Panc1 (cell line): Measurements from ENCODE around the gene OR2A42. TPM values are rescaled to one million over a fixed set of nuclear protein-coding genes. Genes with fewer than 3 reads are reported as not detected.
"Not testable (repeated sequence)": the region's sequence is repeated elsewhere in the genome, so short reads cannot be mapped to it uniquely, and the experiment has no call there.

Experiments used
- ATAC-seq: fragments of 200-7000 bp; cut with Tn5 transposase; 2 replicates; pipeline ENCODE4 v1.9.1; 2020; ENCODE audit warnings: mild to moderate bottlenecking, moderate library complexity
- Bru-seq: library from RNA; stranded (reverse); fragments of 400-500 nt; gene quantifications from one replicate; lab custom pipeline; 2021; lab: Mats Ljungman, UMichigan
- BruChase-seq, 2 experiments: library from RNA; stranded (reverse); fragments of 400-500 nt; gene quantifications; one replicate each; lab custom pipeline; 2021; lab: Mats Ljungman, UMichigan
- BruUV-seq: library from RNA; stranded (reverse); fragments of 400-500 nt; replicated peaks from 2 replicates; lab custom pipeline; 2021; lab: Mats Ljungman, UMichigan
- CTCF ChIA-PET: fragments of 300-600 bp; sonication (Branson Sonifier 250); formaldehyde crosslinking; loops from one replicate; lab custom pipeline; 2022; ENCODE audit warnings: antibody characterized with exemption; lab: Charles Lee
- POLR2A ChIA-PET: fragments of 300-600 bp; sonication (Branson Sonifier 250); formaldehyde crosslinking; loops from one replicate; lab custom pipeline; 2022; ENCODE audit warnings: antibody characterized with exemption; lab: Charles Lee
- DNase-seq: peaks from one replicate; pipeline ENCODE4 v3.0.0-alpha.2; 2010; ENCODE audit warnings: low read depth, low spot score
- H3K27ac ChIP-seq: 2 replicates; pipeline ENCODE4 v1.5.1; 2011; ENCODE audit warnings: mild to moderate bottlenecking, low read length, inconsistent platforms
- H3K27me3 ChIP-seq: fragments of 200-500 bp; sonication (Bioruptor generic); 2 replicates; pipeline ENCODE4 v1.6.0; 2014; ENCODE audit warnings: low read length, inconsistent platforms; ENCODE audit not compliant: control insufficient read depth, insufficient read depth
- H3K36me3 ChIP-seq: fragments of 200-500 bp; sonication (Bioruptor generic); 2 replicates; pipeline ENCODE4 v1.5.1; 2014; ENCODE audit warnings: inconsistent platforms, mild to moderate bottlenecking, low read length, moderate library complexity; ENCODE audit not compliant: control insufficient read depth, insufficient read depth
- H3K4me1 ChIP-seq: 2 replicates; pipeline ENCODE4 v1.5.1; 2011; ENCODE audit warnings: inconsistent platforms, mild to moderate bottlenecking, low read length, moderate library complexity; ENCODE audit not compliant: control insufficient read depth, insufficient read depth
- H3K4me3 ChIP-seq, 2 experiments: 2 replicates each; pipeline ENCODE4 v1.5.1; 2011 to 2012; ENCODE audit warnings: low read depth in 2 of 2, low read length in 2 of 2, mild to moderate bottlenecking in 2 of 2, inconsistent platforms in 1 of 2, moderate library complexity in 1 of 2
- H3K9me3 ChIP-seq: fragments of 200-500 bp; sonication (Bioruptor generic); 2 replicates; pipeline ENCODE4 v1.5.1; 2014; ENCODE audit warnings: low read depth, mild to moderate bottlenecking, inconsistent platforms, low read length, moderate library complexity; ENCODE audit not compliant: control insufficient read depth, insufficient read depth
- in situ Hi-C: cut with HindIII; loops from 2 replicates; pipeline ENCODE4 v1.10.0; 2016; ENCODE audit warnings: low sequenced_read_pairs, low pct_unique_long_range_greater_than_20kb
- intact Hi-C: fragments of 100-400 bp; cut with micrococcal nuclease; formaldehyde crosslinking; loops from one replicate; pipeline ENCODE4 v1.10.0; 2022; ENCODE audit not compliant: unreplicated experiment
- long read RNA-seq: library from polyadenylated mRNA; unstranded; transcript quantifications from one replicate; pipeline ENCODE4 v2.0.0, GENCODE V29; 2021; ENCODE audit not compliant: unreplicated experiment
- polyA plus RNA-seq: library from polyadenylated mRNA; unstranded; fragments of >200 nt; gene quantifications from one replicate; pipeline ENCODE4 v1.2.1, GENCODE V29; 2012; ENCODE audit warnings: missing spikeins; ENCODE audit not compliant: insufficient read length
- total RNA-seq: library from RNA; stranded (reverse); gene quantifications from one replicate; pipeline ENCODE4 v1.2.1, GENCODE V29; 2021; ENCODE audit not compliant: unreplicated experiment

The OR2A42 gene, protein sequence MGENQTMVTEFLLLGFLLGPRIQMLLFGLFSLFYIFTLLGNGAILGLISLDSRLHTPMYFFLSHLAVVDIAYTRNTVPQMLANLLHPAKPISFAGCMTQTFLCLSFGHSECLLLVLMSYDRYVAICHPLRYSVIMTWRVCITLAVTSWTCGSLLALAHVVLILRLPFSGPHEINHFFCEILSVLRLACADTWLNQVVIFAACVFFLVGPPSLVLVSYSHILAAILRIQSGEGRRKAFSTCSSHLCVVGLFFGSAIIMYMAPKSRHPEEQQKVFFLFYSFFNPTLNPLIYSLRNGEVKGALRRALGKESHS
- total RNA-seq (not detected), Bru-seq, nascent RNA (percentile 15 among the genes with signal in this experiment), BruChase-seq, experiment 1, labeled RNA remaining after a 2-hour chase (percentile 20 among the genes with signal in this experiment), BruChase-seq, experiment 2, labeled RNA remaining after a 6-hour chase (percentile 14 among the genes with signal in this experiment)
- polyA plus RNA-seq, result 0.12 TPM
- long read RNA-seq, result 0 reads

DNA sequence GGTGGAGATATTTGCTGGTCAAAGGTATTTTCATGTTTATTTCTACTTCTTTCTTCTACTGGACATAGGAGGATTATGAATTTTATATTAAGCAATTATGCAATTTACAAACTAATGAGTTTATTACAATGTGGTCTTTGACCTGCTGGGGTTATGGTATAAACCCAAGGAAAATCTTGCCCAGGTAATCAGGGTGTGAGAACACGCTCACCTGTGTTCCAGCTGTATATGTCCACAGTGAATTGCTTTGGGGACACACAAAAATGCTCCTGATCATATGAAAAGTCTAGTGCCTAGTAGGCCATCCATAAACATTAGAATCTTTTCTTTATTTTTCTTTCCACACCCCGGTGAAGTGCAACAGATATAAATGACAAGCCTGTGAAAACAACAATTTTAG lies at the start of gene OR2A42:
OR2A42 (minus strand) TSS at position 241 of the 400 bp plus-strand sequence. CDS start 6,762 bp downstream, outside the sequence.
- in situ Hi-C loops, POLR2A ChIA-PET, intact Hi-C loops: not testable (repeated sequence)

DNA sequence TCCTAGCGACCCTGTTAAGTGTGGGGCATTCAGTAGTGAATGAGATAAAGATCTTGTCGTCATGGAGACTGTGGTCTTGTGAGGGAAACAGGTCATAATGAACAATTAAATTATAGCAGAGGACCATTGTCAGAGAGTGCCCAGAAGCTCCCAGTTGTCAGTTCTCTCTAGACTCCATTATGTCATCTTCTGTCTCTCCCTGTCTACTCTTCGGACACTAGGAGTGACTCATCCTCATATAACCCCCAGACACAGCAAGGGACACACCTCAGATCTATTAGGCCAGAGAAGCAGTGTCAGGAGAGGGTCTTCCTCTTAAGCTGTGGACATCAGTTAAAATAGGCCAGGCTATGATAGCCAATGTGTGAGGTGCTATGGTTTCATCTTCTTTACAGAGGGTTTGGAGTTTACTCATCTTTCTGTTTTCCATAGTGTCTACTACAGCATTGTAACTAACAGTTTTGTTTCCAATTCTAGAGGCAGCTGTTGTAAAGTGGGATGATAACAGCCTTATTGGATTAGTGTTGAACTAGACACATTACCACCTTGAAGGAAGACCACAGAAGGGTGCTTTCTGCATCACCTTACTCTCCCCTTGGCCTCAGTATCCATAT lies 47.9 kb upstream of the OR2A42 start:
- DNase-seq, H3K4me3 ChIP-seq, H3K9me3 ChIP-seq, BruUV-seq, CTCF ChIA-PET, H3K27me3 ChIP-seq, H3K27ac ChIP-seq, H3K4me1 ChIP-seq, H3K36me3 ChIP-seq, in situ Hi-C loops, intact Hi-C loops, POLR2A ChIA-PET, ATAC-seq: not testable (repeated sequence)

More for the DNA sequence above, at the start of gene OR2A42:
- DNase-seq, CTCF ChIA-PET, H3K4me1 ChIP-seq, H3K27me3 ChIP-seq, H3K36me3 ChIP-seq, ATAC-seq, H3K27ac ChIP-seq, BruUV-seq, H3K4me3 ChIP-seq, H3K9me3 ChIP-seq: not testable (repeated sequence)

DNA sequence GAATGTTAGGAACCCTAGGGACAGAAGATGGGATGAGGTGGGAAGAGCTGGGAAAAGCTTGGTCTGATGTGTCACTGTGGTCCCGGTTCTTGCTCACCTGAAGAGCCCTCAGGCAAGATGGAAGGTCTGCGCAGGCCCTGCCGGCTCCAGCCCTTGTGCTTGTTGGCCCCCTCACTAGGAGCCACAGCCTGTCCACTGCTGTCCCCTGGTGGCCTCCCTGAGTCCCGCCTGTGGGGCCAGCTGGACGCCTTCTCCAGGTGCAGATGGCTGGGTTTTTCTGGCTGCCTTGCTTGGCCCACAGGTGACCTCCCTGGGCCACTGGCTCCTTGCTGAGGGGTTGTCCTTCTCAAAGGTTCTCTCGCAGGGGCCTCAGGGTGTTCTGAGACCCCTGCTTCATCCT lies 44.3 kb upstream of the OR2A42 start:
- BruUV-seq, DNase-seq, H3K27me3 ChIP-seq, in situ Hi-C loops, H3K27ac ChIP-seq, H3K9me3 ChIP-seq, POLR2A ChIA-PET, CTCF ChIA-PET, H3K4me3 ChIP-seq, H3K36me3 ChIP-seq, H3K4me1 ChIP-seq, intact Hi-C loops: not testable (repeated sequence)
- ATAC-seq, result peak; percentile 53; the same call in 1 of the 2 replicates

DNA sequence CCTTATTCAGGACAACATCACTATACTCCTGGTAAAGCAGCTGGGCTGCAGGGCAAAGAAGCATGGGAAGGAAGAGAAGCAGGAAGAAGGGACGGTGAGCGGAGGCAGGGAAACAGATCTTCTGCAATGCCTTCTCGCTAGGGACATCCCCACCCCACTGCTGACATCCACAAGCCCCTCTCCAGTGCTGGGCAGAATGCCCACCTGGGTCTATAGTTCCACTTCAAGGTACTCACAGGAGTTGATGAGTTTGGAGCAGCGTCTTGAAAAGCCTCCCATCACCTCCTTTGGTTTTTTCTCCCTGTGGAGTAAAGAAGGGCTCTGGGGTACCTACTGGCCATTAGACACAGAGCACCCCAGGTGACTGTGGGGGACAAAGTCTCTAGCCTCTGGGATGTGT lies 43.1 kb upstream of the OR2A42 start:
- H3K27ac ChIP-seq, H3K36me3 ChIP-seq, H3K4me3 ChIP-seq, POLR2A ChIA-PET, DNase-seq, in situ Hi-C loops, H3K4me1 ChIP-seq, BruUV-seq, CTCF ChIA-PET, intact Hi-C loops, ATAC-seq, H3K27me3 ChIP-seq, H3K9me3 ChIP-seq: not testable (repeated sequence)

DNA sequence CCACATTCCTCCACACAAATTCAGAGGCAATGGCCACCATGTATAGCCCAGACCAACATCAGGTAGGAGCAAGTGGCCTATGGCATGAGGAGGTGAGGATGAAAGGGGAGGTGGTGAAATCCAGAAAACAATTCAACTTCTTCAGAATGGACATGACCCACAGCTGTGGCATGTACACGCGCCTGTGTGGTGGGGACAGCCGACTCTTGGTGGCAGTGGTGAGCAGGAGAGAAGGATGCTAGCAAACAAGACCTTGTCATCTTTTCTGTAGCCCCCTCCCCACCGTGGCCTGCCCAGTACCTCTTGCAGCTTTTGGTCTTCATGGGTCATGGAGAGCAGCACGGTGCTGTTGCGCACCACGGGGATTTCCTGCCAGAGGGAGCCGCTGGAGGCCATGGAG lies 42.6 kb upstream of the OR2A42 start:
- H3K36me3 ChIP-seq, H3K27ac ChIP-seq, DNase-seq, H3K27me3 ChIP-seq, H3K4me3 ChIP-seq, H3K9me3 ChIP-seq, BruUV-seq, in situ Hi-C loops, CTCF ChIA-PET, intact Hi-C loops, POLR2A ChIA-PET, H3K4me1 ChIP-seq: not testable (repeated sequence)
- peak; percentile 42; the same call in 1 of the 2 replicates for ATAC-seq

DNA sequence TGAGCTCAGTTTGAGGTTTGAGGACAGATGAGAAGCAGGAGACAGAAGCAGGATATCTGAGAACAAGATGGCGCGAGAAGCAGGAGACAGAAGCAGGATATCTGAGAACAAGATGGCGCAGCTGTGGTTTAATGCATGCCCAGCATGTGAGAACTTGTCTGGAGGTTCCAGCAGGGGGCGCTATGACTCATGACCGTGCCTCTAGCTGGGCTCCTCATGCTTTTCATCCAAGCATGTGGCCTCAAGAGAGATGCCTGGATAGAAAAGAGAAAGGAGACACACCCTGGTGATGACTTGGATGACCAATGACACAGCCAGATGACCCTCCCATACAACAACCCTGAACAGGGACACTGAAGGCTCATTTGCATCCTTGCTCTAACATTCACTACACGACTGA lies 40.6 kb upstream of the OR2A42 start:
- in situ Hi-C loops, result not testable (repeated sequence)

DNA sequence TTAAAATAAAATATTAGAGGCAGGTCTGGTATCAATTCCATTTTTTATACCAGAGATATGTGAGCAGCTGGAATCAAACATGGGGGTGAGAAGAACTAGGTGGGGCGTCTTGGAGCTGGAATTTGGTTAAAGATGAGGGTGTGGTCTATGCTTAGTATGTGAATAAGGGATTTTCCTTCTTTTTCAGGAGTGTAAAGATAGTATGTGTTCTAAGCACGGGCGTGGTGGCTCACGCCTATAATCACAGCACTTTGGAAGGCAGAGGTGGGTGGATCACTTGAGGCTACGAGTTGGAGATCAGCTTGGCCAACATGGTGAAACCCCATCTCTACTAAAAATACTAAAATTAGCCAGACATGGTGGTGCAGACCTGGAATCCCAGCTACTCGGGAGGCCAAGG lies 35.9 kb upstream of the OR2A42 start:
- in situ Hi-C loops, POLR2A ChIA-PET, H3K36me3 ChIP-seq, DNase-seq, intact Hi-C loops, H3K9me3 ChIP-seq, ATAC-seq, BruUV-seq, CTCF ChIA-PET, H3K4me3 ChIP-seq, H3K27ac ChIP-seq, H3K4me1 ChIP-seq, H3K27me3 ChIP-seq: not testable (repeated sequence)

More for the DNA sequence above, 40.6 kb upstream of the OR2A42 start:
- H3K4me3 ChIP-seq, ATAC-seq, POLR2A ChIA-PET, H3K27ac ChIP-seq, H3K36me3 ChIP-seq, intact Hi-C loops, CTCF ChIA-PET, H3K9me3 ChIP-seq, H3K27me3 ChIP-seq, DNase-seq, H3K4me1 ChIP-seq: not testable (repeated sequence)
- TSS peak; percentile 42 for BruUV-seq
